GM21723 (cell line): ENCODE data around the gene ARHGEF25.
"Not testable (repeated sequence)": the region's sequence is repeated elsewhere in the genome, so short reads cannot be mapped to it uniquely, and the experiment has no call there.

Experiments used
- ATAC-seq: cut with Tn5 transposase; IDR thresholded peaks from one replicate; pipeline ENCODE4 v1.9.1; 2021; ENCODE audit warnings: mild to moderate bottlenecking, moderate library complexity; ENCODE audit not compliant: unreplicated experiment

The ARHGEF25 gene

GRCh38 chr12:57607958-57608663, 3.1 kb upstream of the ARHGEF25 start:
- ATAC-seq = no peak

DNA sequence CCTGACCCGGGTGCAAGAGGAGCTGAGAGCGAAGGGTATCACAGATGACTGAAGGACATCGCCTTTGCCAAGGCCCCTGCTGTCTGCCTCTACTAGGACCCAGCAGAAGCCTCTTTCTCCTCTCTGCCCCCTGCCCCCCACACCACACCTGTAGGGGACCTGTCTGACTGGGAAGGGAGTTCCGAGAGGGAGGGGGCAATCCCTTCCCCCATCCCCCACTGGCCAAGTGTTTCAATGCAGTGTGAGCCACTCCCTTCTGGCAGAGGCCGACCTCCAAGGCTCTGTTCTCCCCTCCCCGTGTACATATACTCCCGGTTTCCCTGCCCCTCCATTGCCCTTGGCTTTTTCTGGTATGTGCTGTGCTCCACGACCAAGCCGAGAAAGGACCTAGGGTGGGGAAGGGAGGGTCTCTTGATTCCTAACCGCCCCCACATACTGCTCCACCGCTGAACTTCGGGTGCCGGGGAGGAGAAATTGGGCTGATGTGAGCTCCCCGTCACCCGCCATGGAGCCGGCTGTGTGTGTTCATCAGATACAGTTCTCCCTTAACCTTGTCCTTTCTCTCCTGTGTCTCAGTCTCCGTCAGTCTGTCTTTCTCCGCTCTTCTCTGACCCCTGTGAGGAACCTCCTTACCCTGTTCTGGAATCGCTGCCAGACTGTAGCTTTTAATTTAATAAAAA, 2.0 kb upstream of the ARHGEF25 start:
- no peak for ATAC-seq

- no peak for ATAC-seq
Observed at GRCh38 chr12:57609781-57610553, 1.3 kb upstream of the ARHGEF25 start.

DNA sequence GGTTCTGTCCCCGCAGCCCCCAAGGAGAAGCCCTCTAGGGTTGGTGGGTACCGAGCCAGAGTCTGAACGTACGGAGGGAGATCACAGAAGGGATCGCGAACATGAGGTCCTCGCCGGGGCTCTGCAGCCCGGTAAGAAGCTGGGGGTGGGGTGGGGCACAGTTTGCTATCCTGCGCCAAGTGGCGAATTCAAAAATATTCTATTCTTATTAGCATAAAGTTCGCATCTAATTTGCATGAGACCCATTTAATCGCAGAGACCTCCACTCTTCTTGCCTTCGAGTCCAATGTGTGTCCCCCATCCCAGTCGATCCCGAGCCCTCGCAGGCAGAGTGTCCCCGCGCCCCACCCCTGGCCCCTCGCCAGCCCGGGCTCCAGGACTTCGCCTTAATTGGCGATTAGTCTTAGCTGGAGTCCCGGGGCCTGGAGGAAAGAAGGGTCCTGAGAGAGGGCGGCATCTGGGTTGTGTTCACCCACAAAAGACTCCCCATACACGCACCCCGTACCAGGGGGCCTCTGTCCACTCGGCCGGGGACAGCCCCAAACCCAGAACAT, 604 bp upstream of the ARHGEF25 start:
- ATAC-seq = no peak

DNA sequence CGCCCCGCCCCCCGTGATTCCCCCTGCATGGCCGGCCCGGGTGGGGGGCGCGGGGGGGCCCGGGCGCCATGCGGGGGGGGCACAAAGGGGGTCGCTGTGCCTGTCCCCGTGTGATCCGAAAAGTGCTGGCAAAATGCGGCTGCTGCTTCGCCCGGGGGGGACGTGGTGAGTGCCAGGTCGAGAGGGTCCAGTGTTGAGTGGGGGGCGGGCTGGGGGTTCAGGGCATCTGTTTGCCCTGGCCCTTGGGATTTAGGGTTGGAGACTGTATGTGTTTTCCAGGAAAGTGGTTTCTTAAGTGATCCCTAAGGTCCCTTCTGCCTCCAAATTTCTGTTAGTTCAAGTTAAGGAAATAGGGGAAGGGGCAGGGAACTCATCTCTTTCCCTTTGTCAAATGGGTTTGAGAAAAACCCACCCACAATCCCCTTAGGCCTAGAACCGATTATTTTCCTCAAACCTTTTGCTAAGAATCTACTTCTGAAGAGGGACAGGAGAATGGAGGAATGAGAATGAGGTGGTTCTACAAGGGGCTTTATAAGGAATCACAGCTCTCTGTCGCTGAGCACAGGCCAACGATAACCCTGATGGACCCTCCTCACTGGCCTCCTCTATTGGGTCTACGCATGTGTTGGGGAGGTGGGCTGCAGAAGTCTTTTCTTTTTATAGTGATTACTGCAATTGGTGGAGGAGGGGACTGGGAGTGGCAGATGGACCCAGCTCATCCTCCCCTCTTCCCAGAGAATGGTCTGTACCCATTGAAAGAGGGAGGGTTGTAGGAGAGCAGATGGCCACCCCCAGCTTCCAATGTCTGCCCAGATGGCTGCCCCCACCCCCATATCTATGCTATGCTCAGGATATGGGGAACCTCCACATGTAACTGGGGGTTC, 834 bp downstream of the ARHGEF25 start:
- no peak for ATAC-seq

- ATAC-seq = no peak
Observed at GRCh38 chr12:57612711-57613426, 1.6 kb downstream of the ARHGEF25 start.

- no peak for ATAC-seq
Observed at GRCh38 chr12:57613427-57614109, 2.3 kb downstream of the ARHGEF25 start.

GRCh38 chr12:57614178-57614947, 3.1 kb downstream of the ARHGEF25 start:
- peak; percentile 57 for ATAC-seq

DNA sequence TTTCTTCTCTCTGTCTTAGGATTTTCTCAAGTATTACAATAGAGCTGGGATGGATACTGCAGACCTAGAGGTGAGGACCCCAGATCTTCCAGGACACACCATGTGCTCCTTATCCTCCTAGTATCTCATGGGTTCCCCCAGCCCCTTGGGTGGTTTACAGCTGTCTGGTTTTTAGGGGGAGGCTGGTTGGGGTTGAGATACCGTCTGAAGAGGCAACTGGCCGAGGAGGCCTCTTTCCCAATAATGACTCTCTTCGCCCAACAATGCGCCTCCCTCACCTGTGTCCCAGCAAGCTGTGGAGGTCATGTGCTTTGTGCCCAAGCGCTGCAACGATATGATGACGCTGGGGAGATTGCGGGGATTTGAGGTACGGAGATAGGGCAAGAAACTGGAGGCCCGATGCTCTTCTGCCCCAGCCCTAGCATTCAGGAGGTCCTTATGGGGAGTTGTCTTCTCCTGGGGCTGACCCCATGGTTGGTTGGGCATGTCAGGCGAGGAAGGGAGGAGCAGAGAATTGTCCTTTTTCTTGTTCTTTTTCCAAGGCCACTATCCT, 3.8 kb downstream of the ARHGEF25 start:
- no peak for ATAC-seq

GRCh38 chr12:57615637-57616036, 4.4 kb downstream of the ARHGEF25 start:
- no peak for ATAC-seq

GRCh38 chr12:57616383-57617101, 5.3 kb downstream of the ARHGEF25 start:
- ATAC-seq = no peak

GRCh38 chr12:57617942-57618341, 6.7 kb downstream of the ARHGEF25 start:
- ATAC-seq = no peak

- ATAC-seq = not testable (repeated sequence)
Observed at GRCh38 chr12:57618431-57618830, 7.2 kb downstream of the ARHGEF25 start.

DNA sequence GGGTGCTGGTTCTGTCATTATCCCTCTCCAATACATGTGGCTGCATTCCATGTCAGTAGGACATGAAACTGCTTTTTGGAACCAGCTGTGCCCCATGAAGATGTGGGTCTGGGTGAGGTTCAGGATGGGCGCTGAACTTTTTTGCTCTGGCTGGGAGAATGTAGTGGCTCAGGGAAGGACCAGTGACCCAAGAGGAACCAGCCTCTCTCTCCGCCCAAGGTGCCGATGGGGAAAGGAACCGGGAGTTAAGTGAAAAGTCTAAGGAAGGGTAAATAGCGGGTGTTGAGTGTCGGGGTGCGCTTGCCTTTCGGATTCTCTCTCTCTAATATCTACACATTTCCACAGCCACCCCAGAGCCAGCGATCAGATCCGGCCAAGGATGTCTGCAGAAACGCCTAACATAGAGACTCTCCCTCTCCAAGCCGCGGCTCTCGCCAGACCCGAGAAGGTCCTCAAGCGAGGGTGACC, 7.8 kb downstream of the ARHGEF25 start:
- ATAC-seq = no peak

DNA sequence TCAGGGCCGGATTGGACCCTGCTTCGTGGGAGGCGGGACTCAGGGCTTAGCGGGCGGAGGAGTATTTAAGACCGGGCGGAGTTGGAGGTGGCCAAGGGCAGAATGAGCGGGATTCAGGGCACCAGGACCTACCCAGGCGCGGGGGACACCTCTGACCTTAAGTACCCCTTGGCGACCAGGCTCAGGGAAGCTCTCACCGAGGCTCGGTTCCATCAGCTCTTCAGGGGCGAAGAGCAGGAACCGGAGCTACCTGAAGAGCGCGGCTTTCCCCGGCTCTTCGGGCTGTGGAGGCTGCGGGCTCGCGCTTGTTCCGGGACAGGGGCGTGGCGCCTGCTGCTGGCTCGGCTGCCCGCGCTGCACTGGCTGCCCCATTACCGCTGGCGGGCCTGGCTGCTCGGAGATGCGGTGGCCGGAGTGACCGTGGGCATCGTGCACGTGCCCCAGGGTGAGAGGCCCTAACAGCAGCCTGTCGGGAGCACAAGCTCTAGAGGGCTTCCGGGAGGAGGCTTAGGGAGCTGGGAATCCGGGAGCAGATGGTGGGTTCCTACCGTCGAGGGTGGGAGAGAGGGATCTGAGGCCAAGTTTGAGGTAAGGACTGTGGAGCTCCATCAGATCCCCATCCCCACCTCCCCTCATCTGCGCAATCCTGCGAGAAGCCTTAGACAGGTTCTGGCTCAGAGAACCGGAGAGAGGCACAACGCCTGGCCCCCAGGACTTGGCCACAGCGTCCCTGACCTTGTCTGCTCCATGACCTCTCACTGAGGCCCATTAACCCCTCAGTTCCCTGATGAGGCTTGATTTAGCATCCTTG, 8.4 kb downstream of the ARHGEF25 start:
- no peak for ATAC-seq

DNA sequence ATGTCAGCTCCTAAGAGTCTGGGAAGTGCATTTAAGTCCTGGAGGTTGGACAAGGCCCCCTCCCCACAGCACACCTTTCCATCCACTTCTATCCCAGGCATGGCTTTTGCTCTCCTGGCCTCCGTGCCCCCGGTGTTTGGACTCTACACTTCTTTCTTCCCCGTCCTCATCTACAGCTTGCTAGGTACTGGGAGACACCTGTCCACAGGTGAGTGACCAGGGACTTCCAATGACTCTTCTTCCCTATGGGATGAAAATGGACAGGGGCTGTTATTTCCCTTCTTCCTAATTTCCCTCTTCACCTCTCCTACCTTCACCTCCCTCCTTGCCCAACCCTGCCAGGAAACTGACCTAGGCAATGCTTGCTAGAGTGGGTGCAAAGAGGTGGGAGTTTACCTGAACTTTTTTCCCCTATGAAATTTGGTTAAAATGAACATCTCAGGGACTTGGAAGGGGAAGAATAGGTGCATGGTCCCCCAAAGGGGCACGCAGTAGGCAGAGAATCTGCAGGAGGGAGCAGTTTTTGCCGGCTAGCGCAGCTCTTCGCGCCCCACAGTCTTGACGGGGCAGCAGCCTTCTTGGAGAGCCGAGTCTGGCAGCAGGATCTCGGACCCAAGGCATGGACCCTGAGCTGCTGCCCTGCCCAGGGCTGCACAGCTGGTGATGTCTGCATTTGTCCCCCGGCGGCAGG, 9.2 kb downstream of the ARHGEF25 start:
- ATAC-seq = no peak
